Liver (tissue), 3 donors: Measurements from ENCODE around the gene UBASH3B.

ENCODE experiments used
- ATF3 ChIP-seq: IDR thresholded peaks from 2 replicates; pipeline ENCODE4 v1.6.1; 2016; ENCODE audit warnings: antibody characterized with exemption
- CTCF ChIP-seq: fragments of 150-350 bp; IDR thresholded peaks from 2 replicates; pipeline ENCODE4 v1.5.1; 2017; ENCODE audit warnings: improper control_type of control experiment, low read depth, low read length; ENCODE audit not compliant: missing input control
- EGR1 ChIP-seq, 2 donors: IDR thresholded peaks; 2 replicates each; pipeline ENCODE4 v1.6.1; 2016 to 2018; ENCODE audit warnings: antibody characterized with exemption in 2 of 2, low read depth in 2 of 2
- FOXA1 ChIP-seq: IDR thresholded peaks from 2 replicates; pipeline ENCODE4 v1.6.1; 2016; ENCODE audit warnings: antibody characterized with exemption
- HNF4A ChIP-seq, 2 donors: conservative IDR thresholded peaks; 2 replicates each; pipeline ENCODE4 v1.6.1; 2016; ENCODE audit warnings: antibody characterized with exemption in 2 of 2, mild to moderate bottlenecking in 2 of 2
- JUND ChIP-seq, 2 donors: IDR thresholded peaks; 2 replicates each; pipeline ENCODE4 v1.6.1; 2016; ENCODE audit warnings: antibody characterized with exemption in 2 of 2
- MAX ChIP-seq: IDR thresholded peaks from 2 replicates; pipeline ENCODE4 v1.6.1; 2016; ENCODE audit warnings: antibody characterized with exemption
- RAD21 ChIP-seq, 2 donors: IDR thresholded peaks; 2 replicates each; pipeline ENCODE4 v1.6.1; 2016; ENCODE audit warnings: antibody characterized with exemption in 2 of 2, mild to moderate bottlenecking in 2 of 2
- RXRA ChIP-seq, 2 donors: IDR thresholded peaks; 2 replicates each; pipeline ENCODE4 v1.6.1; 2017 to 2018; ENCODE audit warnings: antibody characterized with exemption in 2 of 2, mild to moderate bottlenecking in 1 of 2
- SP1 ChIP-seq: IDR thresholded peaks from 2 replicates; pipeline ENCODE4 v1.6.1; 2018; ENCODE audit warnings: antibody characterized with exemption, mild to moderate bottlenecking
- TAF1 ChIP-seq: conservative IDR thresholded peaks from 2 replicates; pipeline ENCODE4 v1.6.1; 2016; ENCODE audit warnings: antibody characterized with exemption, mild to moderate bottlenecking
- YY1 ChIP-seq: IDR thresholded peaks from 2 replicates; pipeline ENCODE4 v1.6.1; 2016; ENCODE audit warnings: antibody characterized with exemption, mild to moderate bottlenecking
- ZBTB33 ChIP-seq: IDR thresholded peaks from 2 replicates; pipeline ENCODE4 v1.6.1; 2016; ENCODE audit warnings: antibody characterized with exemption
- donor health status: healthy.
- donor health status: healthy.

- no peak for TF ChIP-seq TAF1
- TF ChIP-seq FOXA1, result no peak
- no peak for TF ChIP-seq ZBTB33
- TF ChIP-seq RAD21 (IDR thresholded peaks at IDR 0.05), result no peak
- TF ChIP-seq ATF3, result no peak
- no peak for TF ChIP-seq MAX
- no peak for TF ChIP-seq CTCF
- TF ChIP-seq HNF4A (conservative IDR thresholded peaks at IDR 0.05), result no peak
- no peak for TF ChIP-seq YY1
- TF ChIP-seq EGR1 (IDR thresholded peaks at IDR 0.05; ENCODE audit: low read depth in 2 of 2), result no peak
- no peak for TF ChIP-seq JUND (IDR thresholded peaks at IDR 0.05)
- no peak for TF ChIP-seq SP1
- TF ChIP-seq RXRA (IDR thresholded peaks at IDR 0.05), result no peak
Observed at GRCh38 chr11:122812638-122813037, 157.1 kb downstream of the UBASH3B start.
